Panc1 (cell line): Measurements from ENCODE around the gene DCHS2.

Source experiments
- SIN3A ChIP-seq: IDR thresholded peaks from 2 replicates; pipeline ENCODE4 v1.6.1; 2012; ENCODE audit warnings: low read depth, mild to moderate bottlenecking, low read length, moderate library complexity, borderline replicate concordance; ENCODE audit not compliant: insufficient read depth
- TCF7L2 ChIP-seq: IDR thresholded peaks from 2 replicates; pipeline ENCODE4 v1.6.1; 2011; ENCODE audit warnings: mild to moderate bottlenecking, low read depth, low read length, inconsistent platforms
- TF ChIP-seq, protein P1 (sequence below): fragments of 450-650 bp; IDR thresholded peaks from 2 replicates; pipeline ENCODE4 v1.5.1; 2017; ENCODE audit warnings: mild to moderate bottlenecking

DNA sequence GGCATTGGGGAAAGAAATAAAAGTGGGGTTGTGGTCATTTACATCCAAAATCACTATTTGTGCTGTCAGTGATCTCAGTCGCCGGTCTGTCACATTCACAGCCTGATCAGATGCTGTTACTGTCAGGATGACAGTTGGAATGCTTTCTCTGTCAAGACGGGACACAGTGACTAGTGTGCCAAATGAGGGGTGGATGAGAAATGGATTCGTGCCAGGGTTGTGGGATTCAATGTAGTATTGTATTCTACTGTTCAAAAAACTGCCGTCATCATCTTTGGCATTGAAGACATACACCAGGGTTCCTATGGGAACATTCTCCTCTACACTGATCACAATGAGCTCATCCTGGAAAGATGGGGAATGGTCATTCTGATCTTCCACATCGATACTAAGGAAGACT is 171.1 kb downstream of the DCHS2 start:
- TF ChIP-seq, protein P1, sequence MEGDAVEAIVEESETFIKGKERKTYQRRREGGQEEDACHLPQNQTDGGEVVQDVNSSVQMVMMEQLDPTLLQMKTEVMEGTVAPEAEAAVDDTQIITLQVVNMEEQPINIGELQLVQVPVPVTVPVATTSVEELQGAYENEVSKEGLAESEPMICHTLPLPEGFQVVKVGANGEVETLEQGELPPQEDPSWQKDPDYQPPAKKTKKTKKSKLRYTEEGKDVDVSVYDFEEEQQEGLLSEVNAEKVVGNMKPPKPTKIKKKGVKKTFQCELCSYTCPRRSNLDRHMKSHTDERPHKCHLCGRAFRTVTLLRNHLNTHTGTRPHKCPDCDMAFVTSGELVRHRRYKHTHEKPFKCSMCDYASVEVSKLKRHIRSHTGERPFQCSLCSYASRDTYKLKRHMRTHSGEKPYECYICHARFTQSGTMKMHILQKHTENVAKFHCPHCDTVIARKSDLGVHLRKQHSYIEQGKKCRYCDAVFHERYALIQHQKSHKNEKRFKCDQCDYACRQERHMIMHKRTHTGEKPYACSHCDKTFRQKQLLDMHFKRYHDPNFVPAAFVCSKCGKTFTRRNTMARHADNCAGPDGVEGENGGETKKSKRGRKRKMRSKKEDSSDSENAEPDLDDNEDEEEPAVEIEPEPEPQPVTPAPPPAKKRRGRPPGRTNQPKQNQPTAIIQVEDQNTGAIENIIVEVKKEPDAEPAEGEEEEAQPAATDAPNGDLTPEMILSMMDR: no peak
- no peak for TF ChIP-seq SIN3A
- no peak for TF ChIP-seq TCF7L2
